Activated CD4-positive, alpha-beta T cell treated with anti-CD3 and anti-CD28 coated beads, Interleukin-2, amount 10 ng/mL, durations not matched to agents 7 days and 5 days (primary cell): ENCODE results near the gene CCNB1IP1. TPM values are rescaled to one million over a fixed set of nuclear protein-coding genes. Genes with fewer than 3 reads are reported as not detected.
"Not testable (repeated sequence)": the region's sequence is repeated elsewhere in the genome, so short reads cannot be mapped to it uniquely, and the experiment has no call there.

ENCODE experiments used
- CTCF ChIA-PET: fragments of 350-600 bp; sonication (Branson Sonifier 250); formaldehyde crosslinking; loops from one replicate; lab custom pipeline; 2021; ENCODE audit warnings: antibody characterized with exemption; lab: Charles Lee
- POLR2A ChIA-PET: fragments of 350-600 bp; sonication (Branson Sonifier 250); formaldehyde crosslinking; loops from one replicate; lab custom pipeline; 2021; ENCODE audit warnings: antibody characterized with exemption; lab: Charles Lee
- DNase-seq: peaks from one replicate; pipeline ENCODE4 v3.0.0-alpha.2; 2020
- H3K27ac Mint-ChIP-seq: one replicate; pipeline ENCODE4 v1.8.0; 2021; ENCODE audit warnings: mild to moderate bottlenecking, moderate library complexity, mixed read lengths
- H3K27me3 Mint-ChIP-seq: one replicate; pipeline ENCODE4 v1.8.0; 2021; ENCODE audit warnings: mixed read lengths
- H3K36me3 Mint-ChIP-seq: one replicate; pipeline ENCODE4 v1.8.0; 2021; ENCODE audit warnings: low read depth, mixed read lengths
- H3K4me1 Mint-ChIP-seq: one replicate; pipeline ENCODE4 v1.8.0; 2021; ENCODE audit warnings: mixed read lengths
- H3K4me3 Mint-ChIP-seq: one replicate; pipeline ENCODE4 v1.8.0; 2021; ENCODE audit warnings: mild to moderate bottlenecking, moderate library complexity, mixed read lengths
- H3K9me3 Mint-ChIP-seq: one replicate; pipeline ENCODE4 v1.8.0; 2021; ENCODE audit warnings: mixed read lengths
- total RNA-seq, 2 experiments: library from RNA; stranded (reverse); gene quantifications; one replicate each; pipeline ENCODE4 v1.2.3, GENCODE V29; 2021

CCNB1IP1 gene
- total RNA-seq, 2 experiments from 2014 or later: 30.8 to 32.1 TPM

- Mint-ChIP-seq H3K27ac (no peak overlapping the region), H3K27me3 (no peaks in the 10 kb centered on the region), H3K4me1 (peaks cover 8% of the 10 kb centered on the region), H3K4me3 (no peak overlapping the region), H3K9me3 (no peaks in the 10 kb centered on the region), H3K36me3 (peaks cover 57% of the 10 kb centered on the region)
- DNase-seq: no peak
- POLR2A ChIA-PET: no interaction called here
- CTCF ChIA-PET: no interaction called here
Measured at GRCh38 chr14:20350282-20350681, 17.2 kb upstream of the CCNB1IP1 start.

DNA sequence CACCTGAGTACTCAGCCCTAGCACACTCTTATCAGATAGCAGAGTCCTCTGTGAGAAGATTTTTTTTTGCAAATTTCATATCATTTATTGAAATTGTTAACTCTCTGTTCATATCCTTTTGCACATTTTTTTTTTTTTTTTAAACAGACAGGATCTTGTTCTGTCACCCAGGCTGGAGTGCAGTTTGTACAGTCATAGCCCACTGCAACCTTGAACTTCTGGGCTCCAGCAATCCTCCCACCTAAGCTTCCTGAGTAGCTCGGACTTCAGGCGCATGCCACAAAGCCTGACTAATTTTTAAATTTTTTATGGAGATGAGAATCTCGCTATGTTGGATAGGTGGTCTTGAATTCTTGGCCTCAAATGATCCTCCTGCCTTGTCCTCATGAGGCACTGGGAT lies 14.7 kb upstream of the CCNB1IP1 start:
- Mint-ChIP-seq H3K9me3 (no peaks in the 10 kb centered on the region), H3K4me3 (no peak overlapping the region), H3K36me3 (peaks cover 46% of the 10 kb centered on the region), H3K4me1 (peaks cover 26% of the 10 kb centered on the region), H3K27me3 (no peaks in the 10 kb centered on the region), H3K27ac (no peak overlapping the region)
- DNase-seq: no peak
- ChIA-PET CTCF (interaction anchor here (0.6 to 0.7 kb wide), 2 partner anchors 14 to 25 kb away, joined by 3 read pairs; no protein-coding TSS in a partner anchor), POLR2A (interaction anchor here (0.6 kb wide), 1 partner anchor 12 kb away, joined by 3 read pairs; no protein-coding TSS in a partner anchor)

GRCh38 chr14:20346713-20347112 lies 13.6 kb upstream of the CCNB1IP1 start:
- DNase-seq: no peak
- H3K27ac Mint-ChIP-seq: no peak overlapping the region
- H3K4me3 Mint-ChIP-seq: no peak overlapping the region
- H3K4me1 Mint-ChIP-seq: peaks cover 28% of the 10 kb centered on the region
- CTCF ChIA-PET: no interaction called here
- no peaks in the 10 kb centered on the region for H3K27me3 Mint-ChIP-seq
- POLR2A ChIA-PET: no interaction called here
- H3K9me3 Mint-ChIP-seq: no peaks in the 10 kb centered on the region
- H3K36me3 Mint-ChIP-seq: peaks cover 41% of the 10 kb centered on the region

DNA sequence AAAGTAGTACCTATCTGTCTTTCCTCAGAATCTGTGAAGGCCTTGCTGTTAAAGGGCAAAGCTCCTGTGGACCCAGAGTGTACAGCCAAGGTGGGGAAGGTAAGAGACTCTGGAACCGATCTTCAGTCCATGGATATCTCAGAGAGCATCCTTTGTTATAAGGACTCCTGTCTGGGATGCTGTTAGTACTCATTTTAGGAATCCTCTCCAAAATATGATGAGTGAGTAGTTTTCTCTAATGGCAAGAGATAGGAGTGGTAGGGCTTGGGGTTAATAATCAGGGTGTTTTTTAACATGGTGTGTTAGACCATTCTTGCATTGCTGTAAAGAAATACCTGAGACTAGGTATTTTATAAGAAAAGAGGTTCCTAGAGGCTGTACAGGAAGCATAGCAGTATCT lies 12.3 kb upstream of the CCNB1IP1 start:
- no peak overlapping the region for H3K4me3 Mint-ChIP-seq
- peak overlapping the region; percentile 10 for H3K27ac Mint-ChIP-seq
- ChIA-PET CTCF (no interaction called here), POLR2A (no interaction called here)
- no peaks in the 10 kb centered on the region for H3K9me3 Mint-ChIP-seq
- H3K27me3 Mint-ChIP-seq: no peaks in the 10 kb centered on the region
- H3K36me3 Mint-ChIP-seq: peaks cover 33% of the 10 kb centered on the region
- no peak for DNase-seq
- H3K4me1 Mint-ChIP-seq: peaks cover 28% of the 10 kb centered on the region

- H3K9me3 Mint-ChIP-seq: no peaks in the 10 kb centered on the region
- CTCF ChIA-PET: interaction anchor here (1.0 to 4.4 kb wide), 7 partner anchors 11 to 277 kb away, joined by 3 to 31 read pairs (median 6); partner anchors contain the start of genes APEX1 and OSGEP
- no peak for DNase-seq
- POLR2A ChIA-PET: interaction anchor here (0.6 to 2.7 kb wide), 10 partner anchors 11 to 337 kb away, joined by 3 to 20 read pairs (median 5); partner anchors contain the start of genes APEX1, CCNB1IP1, OSGEP and PIP4P1
- peaks cover 24% of the 10 kb centered on the region for H3K36me3 Mint-ChIP-seq
- peaks cover 2% of the 10 kb centered on the region for H3K27me3 Mint-ChIP-seq
- peak overlapping the region; percentile 92 for H3K4me3 Mint-ChIP-seq
- peak overlapping the region; percentile 99 for H3K27ac Mint-ChIP-seq
- H3K4me1 Mint-ChIP-seq: peaks cover 26% of the 10 kb centered on the region
Measured at GRCh38 chr14:20343862-20344220, 10.8 kb upstream of the CCNB1IP1 start.

DNA sequence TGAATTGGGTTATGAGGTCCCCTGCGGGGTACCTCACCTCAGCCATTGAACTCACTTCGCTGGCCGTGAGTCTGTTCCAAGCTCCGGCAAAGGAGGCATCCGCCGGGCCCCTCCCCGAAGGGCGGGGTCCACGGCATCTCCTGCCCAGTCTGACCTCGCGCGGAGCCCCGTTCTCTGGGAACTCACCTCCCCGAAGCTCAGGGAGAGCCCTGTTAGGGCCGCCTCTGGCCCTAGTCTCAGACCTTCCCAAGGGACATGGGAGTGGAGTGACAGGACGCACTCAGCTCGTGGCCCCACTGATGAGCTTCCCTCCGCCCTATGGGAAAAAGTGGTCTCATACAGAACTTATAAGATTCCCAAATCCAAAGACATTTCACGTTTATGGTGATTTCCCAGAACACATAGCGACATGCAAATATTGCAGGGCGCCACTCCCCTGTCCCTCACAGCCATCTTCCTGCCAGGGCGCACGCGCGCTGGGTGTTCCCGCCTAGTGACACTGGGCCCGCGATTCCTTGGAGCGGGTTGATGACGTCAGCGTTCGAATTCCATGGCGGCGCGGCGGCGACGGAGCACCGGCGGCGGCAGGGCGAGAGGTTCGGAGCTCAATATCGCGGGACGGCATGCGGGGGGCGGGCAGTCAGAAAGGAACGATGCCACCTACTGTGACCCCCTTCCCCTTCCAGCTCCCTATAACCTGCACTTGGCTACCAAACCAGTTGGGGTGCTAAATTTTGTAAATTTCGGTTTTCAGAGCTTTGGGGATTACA lies 10.2 kb upstream of the CCNB1IP1 start, which contains the start of gene PARP2:
PARP2 (plus strand) TSS at position 544 of the 770 bp plus-strand sequence; CDS start at position 551, 7 bp downstream.
- Mint-ChIP-seq H3K4me3 (peak within 1 kb of the TSS; percentile 92), H3K36me3 (peaks cover 24% of the 10 kb centered on the region), H3K27ac (peak within 1 kb of the TSS; percentile 99), H3K27me3 (peaks cover 2% of the 10 kb centered on the region), H3K9me3 (no peaks in the 10 kb centered on the region), H3K4me1 (peaks cover 26% of the 10 kb centered on the region)
- ChIA-PET CTCF (interaction anchor here (0.7 to 4.4 kb wide), 11 partner anchors 9 to 277 kb away, joined by 3 to 31 read pairs (median 6); partner anchors contain the start of genes APEX1, CCNB1IP1 and OSGEP), POLR2A (interaction anchor here (0.5 to 2.7 kb wide), 11 partner anchors 10 to 453 kb away, joined by 3 to 20 read pairs (median 5); partner anchors contain the start of genes APEX1, CCNB1IP1, OSGEP and PIP4P1)
- DNase-seq: peak; percentile 93

DNA sequence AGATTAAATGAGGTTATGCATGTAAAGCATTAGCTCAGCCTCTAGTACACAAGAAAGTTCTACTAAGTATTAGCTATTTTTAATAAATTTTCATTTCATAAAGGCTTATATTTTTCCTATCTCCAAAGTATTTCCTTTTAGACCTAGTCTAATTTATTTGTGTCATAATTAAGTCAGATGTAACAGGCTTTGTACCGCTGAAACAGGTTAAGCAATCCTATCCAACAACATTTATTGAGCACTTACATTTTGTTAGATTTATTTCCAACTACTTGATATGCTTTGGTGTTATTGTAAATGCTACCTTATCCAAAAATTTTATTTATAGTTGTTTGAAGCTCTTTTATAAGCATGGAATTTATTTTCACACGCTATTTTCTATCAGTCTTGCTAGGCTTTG lies 8.6 kb upstream of the CCNB1IP1 start:
- H3K27ac Mint-ChIP-seq: no peak overlapping the region
- POLR2A ChIA-PET: interaction anchor here (2.7 kb wide), 1 partner anchor 9 kb away, joined by 20 read pairs; the partner anchor contains the start of gene CCNB1IP1
- peaks cover 15% of the 10 kb centered on the region for H3K36me3 Mint-ChIP-seq
- CTCF ChIA-PET: interaction anchor here (0.6 to 4.4 kb wide), 6 partner anchors 9 to 299 kb away, joined by 3 to 31 read pairs (median 3); partner anchors contain the start of gene PIP4P1
- peak overlapping the region; percentile 92 for H3K4me3 Mint-ChIP-seq
- peaks cover 7% of the 10 kb centered on the region for H3K27me3 Mint-ChIP-seq
- DNase-seq: no peak
- no peaks in the 10 kb centered on the region for H3K9me3 Mint-ChIP-seq
- peaks cover 26% of the 10 kb centered on the region for H3K4me1 Mint-ChIP-seq

DNA sequence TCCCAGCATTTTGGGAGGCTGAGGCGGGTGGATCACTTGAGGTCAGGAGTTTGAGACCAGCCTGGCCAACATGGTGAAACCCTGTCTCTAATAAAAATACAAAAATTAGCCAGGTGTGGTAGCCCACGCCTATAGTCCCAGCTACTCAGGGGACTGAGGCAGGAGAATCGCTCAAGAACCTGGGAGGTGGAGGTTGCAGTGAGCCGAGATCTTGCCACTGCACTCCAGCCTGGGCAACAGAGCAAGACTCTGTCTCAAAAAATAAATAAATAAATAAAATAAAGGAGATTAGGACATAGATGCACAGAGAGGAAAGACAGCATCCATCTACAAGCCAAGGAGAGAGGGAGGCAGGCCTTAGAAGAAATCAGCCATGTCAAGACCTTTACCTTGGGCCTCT lies 8.0 kb upstream of the CCNB1IP1 start:
- DNase-seq, H3K9me3 Mint-ChIP-seq, H3K4me3 Mint-ChIP-seq, POLR2A ChIA-PET, H3K27me3 Mint-ChIP-seq, H3K27ac Mint-ChIP-seq: not testable (repeated sequence)
- Mint-ChIP-seq H3K36me3 (peaks cover 11% of the 10 kb centered on the region), H3K4me1 (peaks cover 26% of the 10 kb centered on the region)
- CTCF ChIA-PET: interaction anchor here (0.6 to 4.4 kb wide), 3 partner anchors 9 to 300 kb away, joined by 3 to 31 read pairs (median 9); no protein-coding TSS in a partner anchor

DNA sequence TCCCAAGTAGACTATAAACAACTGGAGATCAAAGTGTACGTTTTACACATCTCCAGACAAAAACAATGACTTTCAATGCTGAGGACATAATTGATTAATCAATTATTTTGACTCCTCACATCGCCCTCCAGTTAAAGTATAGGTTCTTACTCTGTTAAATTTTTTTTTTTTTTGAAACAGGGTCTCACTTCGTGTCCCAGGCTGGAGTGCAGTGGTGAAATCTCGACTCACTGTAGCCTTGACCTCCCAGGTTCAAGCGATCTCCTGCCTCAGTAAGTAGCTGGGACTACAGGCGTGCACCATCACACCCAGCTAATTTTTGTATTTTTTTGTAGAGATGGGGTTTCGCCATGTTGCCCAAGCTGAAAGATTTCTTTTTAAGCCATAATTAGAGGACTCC lies 938 bp upstream of the CCNB1IP1 start:
- H3K4me1 Mint-ChIP-seq: peaks cover 46% of the 10 kb centered on the region
- H3K9me3 Mint-ChIP-seq: no peaks in the 10 kb centered on the region
- no peak overlapping the region for H3K27ac Mint-ChIP-seq
- no peak for DNase-seq
- CTCF ChIA-PET: interaction anchor here (1.6 kb wide), 1 partner anchor 9 kb away, joined by 5 read pairs; no protein-coding TSS in a partner anchor
- peaks cover 6% of the 10 kb centered on the region for H3K27me3 Mint-ChIP-seq
- POLR2A ChIA-PET: interaction anchor here (0.6 to 2.4 kb wide), 2 partner anchors 9 to 36 kb away, joined by 4 to 20 read pairs; partner anchors contain the start of gene PARP2
- H3K4me3 Mint-ChIP-seq: peak overlapping the region; percentile 98
- peaks cover 4% of the 10 kb centered on the region for H3K36me3 Mint-ChIP-seq

GRCh38 chr14:20333494-20333841 lies 389 bp upstream of the CCNB1IP1 start:
- Mint-ChIP-seq H3K27ac (peak overlapping the region; percentile 94), H3K4me1 (peaks cover 50% of the 10 kb centered on the region), H3K4me3 (peak overlapping the region; percentile 98), H3K27me3 (peaks cover 4% of the 10 kb centered on the region), H3K9me3 (no peaks in the 10 kb centered on the region), H3K36me3 (peaks cover 4% of the 10 kb centered on the region)
- no peak for DNase-seq
- CTCF ChIA-PET: interaction anchor here (1.6 kb wide), 1 partner anchor 9 kb away, joined by 5 read pairs; no protein-coding TSS in a partner anchor
- POLR2A ChIA-PET: interaction anchor here (0.6 to 2.4 kb wide), 2 partner anchors 10 to 35 kb away, joined by 4 to 20 read pairs; partner anchors contain the start of gene PARP2

GRCh38 chr14:20332431-20332787 lies 670 bp downstream of the CCNB1IP1 start:
- no peaks in the 10 kb centered on the region for H3K27me3 Mint-ChIP-seq
- no peak for DNase-seq
- CTCF ChIA-PET: interaction anchor here (1.7 kb wide), 1 partner anchor 10 kb away, joined by 9 read pairs; no protein-coding TSS in a partner anchor
- peaks cover 59% of the 10 kb centered on the region for H3K4me1 Mint-ChIP-seq
- H3K27ac Mint-ChIP-seq: peak overlapping the region; percentile 94
- H3K4me3 Mint-ChIP-seq: peak overlapping the region; percentile 98
- peaks cover 4% of the 10 kb centered on the region for H3K36me3 Mint-ChIP-seq
- no peaks in the 10 kb centered on the region for H3K9me3 Mint-ChIP-seq
- POLR2A ChIA-PET: interaction anchor here (2.4 kb wide), 1 partner anchor 11 kb away, joined by 20 read pairs; the partner anchor contains the start of gene PARP2

GRCh38 chr14:20331053-20331613 lies 1.9 kb downstream of the CCNB1IP1 start:
- peak overlapping the region; percentile 12 for H3K4me3 Mint-ChIP-seq
- H3K27ac Mint-ChIP-seq: no peak overlapping the region
- peaks cover 66% of the 10 kb centered on the region for H3K4me1 Mint-ChIP-seq
- DNase-seq: no peak
- POLR2A ChIA-PET: no interaction called here
- H3K9me3 Mint-ChIP-seq: no peaks in the 10 kb centered on the region
- H3K36me3 Mint-ChIP-seq: peaks cover 8% of the 10 kb centered on the region
- no peaks in the 10 kb centered on the region for H3K27me3 Mint-ChIP-seq
- CTCF ChIA-PET: interaction anchor here (1.7 kb wide), 1 partner anchor 11 kb away, joined by 9 read pairs; no protein-coding TSS in a partner anchor
